Panc1 (cell line): ENCODE results near the gene SLC10A7. TPM values are rescaled to one million over a fixed set of nuclear protein-coding genes. Genes with fewer than 3 reads are reported as not detected.

Source experiments
- ATAC-seq: fragments of 200-7000 bp; cut with Tn5 transposase; 2 replicates; pipeline ENCODE4 v1.9.1; 2020; ENCODE audit warnings: mild to moderate bottlenecking, moderate library complexity
- BruUV-seq: library from RNA; stranded (reverse); fragments of 400-500 nt; replicated peaks from 2 replicates; lab custom pipeline; 2021; lab: Mats Ljungman, UMichigan
- CTCF ChIA-PET: fragments of 300-600 bp; sonication (Branson Sonifier 250); formaldehyde crosslinking; loops from one replicate; lab custom pipeline; 2022; ENCODE audit warnings: antibody characterized with exemption; lab: Charles Lee
- POLR2A ChIA-PET: fragments of 300-600 bp; sonication (Branson Sonifier 250); formaldehyde crosslinking; loops from one replicate; lab custom pipeline; 2022; ENCODE audit warnings: antibody characterized with exemption; lab: Charles Lee
- DNase-seq: peaks from one replicate; pipeline ENCODE4 v3.0.0-alpha.2; 2010; ENCODE audit warnings: low read depth, low spot score
- H3K27ac ChIP-seq: 2 replicates; pipeline ENCODE4 v1.5.1; 2011; ENCODE audit warnings: mild to moderate bottlenecking, low read length, inconsistent platforms
- H3K27me3 ChIP-seq: fragments of 200-500 bp; sonication (Bioruptor generic); 2 replicates; pipeline ENCODE4 v1.6.0; 2014; ENCODE audit warnings: low read length, inconsistent platforms; ENCODE audit not compliant: control insufficient read depth, insufficient read depth
- H3K36me3 ChIP-seq: fragments of 200-500 bp; sonication (Bioruptor generic); 2 replicates; pipeline ENCODE4 v1.5.1; 2014; ENCODE audit warnings: inconsistent platforms, mild to moderate bottlenecking, low read length, moderate library complexity; ENCODE audit not compliant: control insufficient read depth, insufficient read depth
- H3K4me1 ChIP-seq: 2 replicates; pipeline ENCODE4 v1.5.1; 2011; ENCODE audit warnings: inconsistent platforms, mild to moderate bottlenecking, low read length, moderate library complexity; ENCODE audit not compliant: control insufficient read depth, insufficient read depth
- H3K4me3 ChIP-seq, 2 experiments: 2 replicates each; pipeline ENCODE4 v1.5.1; 2011 to 2012; ENCODE audit warnings: low read depth in 2 of 2, low read length in 2 of 2, mild to moderate bottlenecking in 2 of 2, inconsistent platforms in 1 of 2, moderate library complexity in 1 of 2
- H3K9me3 ChIP-seq: fragments of 200-500 bp; sonication (Bioruptor generic); 2 replicates; pipeline ENCODE4 v1.5.1; 2014; ENCODE audit warnings: low read depth, mild to moderate bottlenecking, inconsistent platforms, low read length, moderate library complexity; ENCODE audit not compliant: control insufficient read depth, insufficient read depth
- CTCF ChIP-seq: fragments of 450-650 bp; IDR thresholded peaks from 2 replicates; pipeline ENCODE4 v1.5.1; 2017; ENCODE audit warnings: mild to moderate bottlenecking
- POLR2AphosphoS5 ChIP-seq: IDR thresholded peaks from 2 replicates; pipeline ENCODE4 v1.6.1; 2012; ENCODE audit warnings: mild to moderate bottlenecking, low read depth, low read length, moderate library complexity
- REST ChIP-seq, 2 experiments: IDR thresholded peaks; 2 replicates each; pipeline ENCODE4 v1.6.1; 2011 to 2012; ENCODE audit warnings: low read depth in 2 of 2, control low read depth in 1 of 2, low read length in 1 of 2, mild to moderate bottlenecking in 1 of 2, moderate library complexity in 1 of 2; ENCODE audit not compliant: insufficient read depth in 1 of 2
- SIN3A ChIP-seq: IDR thresholded peaks from 2 replicates; pipeline ENCODE4 v1.6.1; 2012; ENCODE audit warnings: low read depth, mild to moderate bottlenecking, low read length, moderate library complexity, borderline replicate concordance; ENCODE audit not compliant: insufficient read depth
- TCF7L2 ChIP-seq: IDR thresholded peaks from 2 replicates; pipeline ENCODE4 v1.6.1; 2011; ENCODE audit warnings: mild to moderate bottlenecking, low read depth, low read length, inconsistent platforms
- in situ Hi-C: cut with HindIII; loops from 2 replicates; pipeline ENCODE4 v1.10.0; 2016; ENCODE audit warnings: low sequenced_read_pairs, low pct_unique_long_range_greater_than_20kb
- intact Hi-C: fragments of 100-400 bp; cut with micrococcal nuclease; formaldehyde crosslinking; loops from one replicate; pipeline ENCODE4 v1.10.0; 2022; ENCODE audit not compliant: unreplicated experiment
- total RNA-seq: library from RNA; stranded (reverse); gene quantifications from one replicate; pipeline ENCODE4 v1.2.1, GENCODE V29; 2021; ENCODE audit not compliant: unreplicated experiment

Gene SLC10A7
- total RNA-seq, 1 experiment from 2014 or later, result 1.5 TPM

GRCh38 chr4:146243141-146243882, 278.4 kb downstream of the SLC10A7 start:
- ATAC-seq (no peak), DNase-seq (no peak)
- BruUV-seq, result no TSS peak
- Histone ChIP-seq H3K27ac (no peak overlapping the region), H3K4me1 (no peaks in the 10 kb centered on the region), H3K36me3 (no peaks in the 10 kb centered on the region), H3K4me3 (no peak overlapping the region), H3K9me3 (no peaks in the 10 kb centered on the region), H3K27me3 (no peaks in the 10 kb centered on the region)
- intact Hi-C loops (no loop called here), in situ Hi-C loops (no loop called here)
- ChIA-PET POLR2A (no interaction called here), CTCF (no interaction called here)
- TF ChIP-seq CTCF (peak; percentile 61), REST (IDR thresholded peaks at IDR 0.05; ENCODE audit: insufficient read depth in 1 of 2, low read depth in 2 of 2, low read length in 1 of 2) (no peak)

- H3K27ac ChIP-seq, result no peak overlapping the region
- no peak for TF ChIP-seq SIN3A
- BruUV-seq, result no TSS peak
- no peak overlapping the region for H3K4me3 ChIP-seq
- no peak for DNase-seq
- CTCF ChIA-PET, result no interaction called here
- H3K9me3 ChIP-seq, result no peaks in the 10 kb centered on the region
- H3K4me1 ChIP-seq, result no peaks in the 10 kb centered on the region
- no peaks in the 10 kb centered on the region for H3K27me3 ChIP-seq
- intact Hi-C loops, result no loop called here
- no peak for ATAC-seq
- POLR2A ChIA-PET, result no interaction called here
- in situ Hi-C loops, result no loop called here
- no peaks in the 10 kb centered on the region for H3K36me3 ChIP-seq
Measured at GRCh38 chr4:146238107-146238506, 283.6 kb downstream of the SLC10A7 start.

- ChIA-PET CTCF (no interaction called here), POLR2A (no interaction called here)
- Histone ChIP-seq H3K36me3 (no peaks in the 10 kb centered on the region), H3K27me3 (no peaks in the 10 kb centered on the region), H3K27ac (no peak overlapping the region), H3K4me1 (no peaks in the 10 kb centered on the region), H3K4me3 (no peak overlapping the region), H3K9me3 (no peaks in the 10 kb centered on the region)
- intact Hi-C loops, result no loop called here
- ATAC-seq (no peak), DNase-seq (no peak)
- TF ChIP-seq SIN3A, result no peak
- no peak for TF ChIP-seq POLR2AphosphoS5
- TF ChIP-seq TCF7L2, result no peak
- no peak for TF ChIP-seq REST (IDR thresholded peaks at IDR 0.05; ENCODE audit: insufficient read depth in 1 of 2, low read depth in 2 of 2, low read length in 1 of 2)
- TF ChIP-seq CTCF, result no peak
- in situ Hi-C loops, result no loop called here
- BruUV-seq, result no TSS peak
Measured at GRCh38 chr4:146237092-146237491, 284.6 kb downstream of the SLC10A7 start.
